Right lung (tissue), 5 donors: ENCODE results near the gene PLA2G4B. TPM values are rescaled to one million over a fixed set of nuclear protein-coding genes. Genes with fewer than 3 reads are reported as not detected.
"Not testable (repeated sequence)": the region's sequence is repeated elsewhere in the genome, so short reads cannot be mapped to it uniquely, and the experiment has no call there.

ENCODE experiments used
- DNase-seq, 2 donors: peaks; one replicate each; pipeline ENCODE4 v3.0.0-alpha.2; 2013
- polyA plus RNA-seq, 5 donors: library from polyadenylated mRNA; unstranded; fragments of 120-200 nt; gene quantifications; one replicate each; pipeline versions ENCODE4 v1.2.1 to v1.2.3, GENCODE V29; 2013; ENCODE audit warnings: inconsistent platforms in 1 of 5, low replicate concordance in 1 of 5; ENCODE audit not compliant: insufficient read length in 5 of 5, insufficient read depth in 1 of 5

Gene PLA2G4B
- polyA plus RNA-seq, 5 donors, result 9.7 to 19.2 (median 12.7) TPM

DNA sequence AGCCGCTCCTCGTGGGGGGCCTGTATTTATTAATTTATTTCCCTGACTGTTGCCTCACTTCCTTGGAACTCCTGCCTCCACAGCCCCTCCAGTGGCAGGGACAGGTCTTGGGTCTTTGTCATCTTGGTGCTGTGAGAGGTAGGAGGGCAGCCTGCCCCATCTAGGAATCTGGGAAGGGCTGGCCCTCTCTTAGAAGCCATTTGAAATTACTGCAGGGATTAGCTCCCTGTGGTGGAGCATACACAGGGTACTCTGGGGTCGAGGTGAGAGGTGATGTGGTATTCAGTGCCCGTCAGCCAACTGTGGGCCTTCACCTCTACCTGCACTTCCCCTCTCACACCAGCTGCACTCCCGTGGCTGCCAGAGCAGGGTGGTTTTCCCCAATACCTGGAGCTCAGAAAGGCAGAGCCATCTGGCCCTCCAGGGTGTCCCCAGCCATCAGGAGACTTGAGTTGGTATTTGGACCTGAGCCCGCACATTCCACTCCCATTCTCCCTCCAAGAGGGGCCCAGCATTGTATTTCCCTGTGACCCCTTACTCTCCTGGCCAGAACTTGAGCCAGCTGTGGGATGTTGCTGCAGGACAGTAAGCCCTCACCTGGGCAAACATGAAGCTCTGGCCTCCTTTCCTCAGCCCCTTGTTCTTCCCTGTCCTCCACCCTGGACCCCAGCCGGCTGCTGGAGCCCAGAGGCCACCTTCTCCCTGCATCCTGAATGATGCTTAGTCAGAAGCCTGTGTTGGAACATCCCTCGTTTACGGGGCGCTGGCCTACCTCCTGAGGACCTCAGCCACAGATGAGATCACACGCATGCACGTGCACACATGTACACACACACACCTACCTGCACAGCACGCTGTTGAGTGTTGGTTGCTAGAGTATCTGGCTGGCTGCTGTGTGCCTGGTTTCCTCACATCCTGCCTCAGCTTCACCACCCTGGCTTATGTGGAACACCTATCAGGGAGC, 12.8 kb upstream of the PLA2G4B start:
- no peak for DNase-seq

DNA sequence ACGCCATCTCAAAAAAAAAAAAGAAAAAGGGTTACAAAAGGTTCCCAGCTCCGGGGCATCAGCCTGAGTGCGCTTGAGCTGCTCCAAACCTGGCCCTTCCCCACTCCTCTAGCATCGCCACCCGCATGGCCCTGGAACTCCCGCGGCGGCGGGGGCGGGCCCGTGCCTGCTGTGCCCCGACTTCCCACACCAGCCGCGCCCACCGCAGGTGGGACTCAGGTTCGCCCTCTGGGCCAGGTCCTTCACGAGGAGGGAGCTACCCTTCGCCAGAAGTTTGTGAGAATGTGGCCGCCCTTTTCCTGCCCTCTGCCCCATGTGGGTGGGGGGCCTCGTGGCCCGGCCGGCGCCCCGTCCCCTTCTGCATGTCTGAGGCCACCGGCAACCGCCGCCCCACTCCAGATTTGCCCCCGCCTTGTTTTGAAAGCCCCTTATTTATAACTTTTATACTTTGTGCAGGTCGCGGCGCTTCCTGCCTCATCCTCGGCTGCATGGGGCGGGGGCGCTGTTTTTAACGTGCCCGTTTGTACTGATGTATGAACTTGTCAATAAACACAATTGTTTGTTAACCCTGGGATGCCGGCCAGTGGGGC, 11.3 kb upstream of the PLA2G4B start:
- DNase-seq, result no peak

DNA sequence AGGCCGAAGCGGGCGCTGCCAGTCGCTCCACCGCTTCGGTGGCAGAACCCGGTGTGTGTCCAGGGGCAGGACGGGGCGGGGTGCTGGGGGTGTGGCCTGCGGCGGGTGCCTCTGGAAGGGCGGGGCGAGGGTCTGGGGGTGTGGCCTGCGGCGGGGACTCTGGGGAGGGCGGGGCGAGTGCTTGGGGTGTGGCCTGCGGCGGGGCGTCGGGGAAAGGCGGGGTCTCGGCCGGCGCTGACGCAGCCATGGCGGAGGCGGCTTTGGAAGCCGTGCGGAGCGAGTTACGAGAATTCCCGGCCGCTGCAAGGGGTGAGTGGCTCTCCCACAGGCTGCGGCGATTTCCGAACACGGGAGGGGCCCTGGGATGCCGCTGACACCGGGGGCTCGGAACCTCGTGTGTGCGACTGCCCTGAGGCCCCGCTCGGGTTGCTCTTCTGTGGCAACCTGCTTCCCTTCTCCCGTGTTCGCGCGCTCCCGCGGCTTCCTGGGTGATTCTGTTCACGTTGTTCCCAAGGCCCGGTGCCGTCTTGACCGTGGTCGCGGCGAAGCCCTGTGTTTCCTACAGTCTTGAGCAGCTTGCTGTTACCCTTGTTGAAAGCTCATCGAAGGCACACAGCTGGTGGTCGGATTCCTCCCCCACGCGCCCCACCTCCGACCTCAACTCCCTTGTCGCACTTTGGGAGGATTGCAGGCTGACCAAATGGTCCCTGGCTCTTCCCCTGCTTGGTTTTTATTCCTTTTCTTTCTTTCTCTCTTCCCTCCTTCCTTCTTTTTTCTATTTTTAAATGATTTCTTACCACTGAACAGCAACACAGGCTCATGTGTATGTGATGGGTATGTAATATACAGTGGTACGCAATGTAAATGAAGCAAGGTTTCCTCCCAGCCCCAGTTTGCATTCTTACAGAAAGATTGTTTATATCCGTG, 10.5 kb upstream of the PLA2G4B start, which contains the start of gene JMJD7:
Gene JMJD7, plus strand, starts transcription at position 213 of the 927 bp plus-strand sequence. Its CDS starts 33 bp downstream, at position 246.
- DNase-seq, result peak; percentile 88 to 89

DNA sequence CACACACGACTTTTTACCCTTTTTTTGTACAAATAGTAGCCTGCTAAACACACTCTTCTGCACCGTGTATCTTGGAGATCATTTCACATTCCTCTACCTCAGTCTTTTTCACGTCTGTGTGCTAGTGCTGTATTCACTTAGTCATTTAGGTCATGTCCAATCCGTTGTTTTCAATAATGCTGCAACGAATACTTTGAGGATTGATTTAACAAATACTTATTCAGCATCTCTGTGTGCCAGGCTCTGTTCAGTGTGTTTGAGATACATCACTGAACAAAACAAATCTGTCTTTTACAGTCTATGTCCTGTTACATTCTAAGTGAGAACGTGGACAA, 9.9 kb upstream of the PLA2G4B start:
- no peak for DNase-seq

DNA sequence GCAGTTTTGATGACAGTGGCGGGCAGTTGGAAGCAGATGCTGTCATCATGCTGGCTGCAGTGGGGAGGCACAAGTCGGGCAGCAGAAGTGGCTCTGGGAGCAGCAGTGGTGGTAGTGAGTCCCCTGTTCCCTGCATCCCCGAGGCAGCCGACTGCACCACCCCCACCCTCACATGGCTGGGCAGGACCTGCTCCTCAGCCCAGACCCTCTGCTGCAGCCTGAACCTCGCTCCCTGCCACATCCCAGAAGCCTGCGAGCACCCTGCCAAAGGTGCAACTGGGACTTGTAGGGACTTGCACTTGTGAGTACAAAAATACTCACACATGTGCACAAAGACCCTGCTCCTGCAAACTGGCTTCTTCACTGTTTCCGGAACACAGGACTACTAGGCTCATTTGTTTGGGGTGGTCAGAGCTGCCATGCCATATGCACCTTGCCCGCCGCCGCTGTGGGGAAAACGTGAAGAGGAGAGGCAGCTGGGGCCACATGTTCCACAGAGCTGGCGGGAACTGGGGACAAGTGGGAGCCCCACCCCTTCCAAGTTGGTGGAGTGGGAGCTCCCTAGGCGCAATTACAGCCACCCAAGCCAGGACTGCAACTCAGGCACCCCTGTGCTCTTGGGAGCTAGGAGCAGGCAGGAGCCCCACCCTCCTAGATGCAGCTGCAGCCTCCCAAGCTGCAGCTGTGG, 8.5 kb upstream of the PLA2G4B start:
- DNase-seq, result no peak

DNA sequence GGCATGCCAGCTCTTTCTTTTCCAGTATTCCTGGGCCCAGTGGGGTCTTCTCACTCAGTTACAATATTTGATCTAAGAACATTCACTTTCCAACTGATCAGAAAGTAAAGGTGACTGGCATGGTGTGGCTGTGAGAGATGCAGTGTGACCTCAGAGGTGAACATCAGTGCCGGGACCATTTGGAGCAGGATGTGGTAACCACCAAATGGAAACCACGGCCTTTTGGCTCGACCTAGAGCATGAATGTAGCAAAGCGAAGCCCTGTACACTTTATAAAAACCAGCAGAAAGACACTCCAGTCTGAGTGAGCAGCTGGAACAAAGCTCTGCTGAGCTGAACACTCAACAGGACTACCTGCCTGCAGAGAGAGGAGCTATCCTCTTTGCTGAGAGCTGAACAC, 7.4 kb upstream of the PLA2G4B start:
- not testable (repeated sequence) for DNase-seq

DNA sequence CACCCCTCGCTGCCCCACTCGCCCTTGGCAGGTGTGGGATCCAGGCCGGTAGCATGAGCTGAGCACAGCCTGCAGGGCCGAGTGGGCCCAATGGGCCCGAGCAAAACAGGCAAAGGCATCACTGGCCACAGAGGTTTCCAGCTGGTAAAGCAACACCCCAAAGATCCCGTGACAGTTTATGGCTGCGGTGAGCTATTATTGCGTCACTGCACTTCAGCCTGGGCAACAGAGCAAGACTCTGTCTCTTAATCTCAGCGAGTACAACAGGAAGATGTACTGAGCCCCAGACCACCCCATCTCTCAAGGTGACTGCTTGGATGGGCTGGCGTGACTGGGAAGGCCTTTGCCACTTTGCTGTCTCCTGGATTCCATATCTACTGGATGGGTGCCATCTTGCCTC, 6.4 kb upstream of the PLA2G4B start:
- no peak for DNase-seq

DNA sequence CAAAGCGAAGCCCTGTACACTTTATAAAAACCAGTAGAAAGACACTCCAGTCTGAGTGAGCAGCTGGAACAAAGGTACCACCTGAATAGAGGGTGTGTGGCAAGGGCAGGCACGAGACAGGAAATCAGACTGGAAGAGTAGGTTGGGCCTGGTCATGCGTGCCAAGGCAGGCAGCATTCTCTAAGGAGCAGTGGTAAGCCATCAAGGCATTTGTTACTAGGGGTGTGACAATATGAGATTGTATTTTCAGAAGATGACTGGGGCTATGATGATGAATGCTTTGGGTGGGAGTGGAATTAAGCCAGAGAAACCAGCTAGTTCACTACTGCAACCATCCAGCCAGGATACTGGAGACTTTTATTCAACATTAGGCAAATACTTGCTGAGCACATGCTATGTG, 5.8 kb upstream of the PLA2G4B start:
- no peak for DNase-seq

DNA sequence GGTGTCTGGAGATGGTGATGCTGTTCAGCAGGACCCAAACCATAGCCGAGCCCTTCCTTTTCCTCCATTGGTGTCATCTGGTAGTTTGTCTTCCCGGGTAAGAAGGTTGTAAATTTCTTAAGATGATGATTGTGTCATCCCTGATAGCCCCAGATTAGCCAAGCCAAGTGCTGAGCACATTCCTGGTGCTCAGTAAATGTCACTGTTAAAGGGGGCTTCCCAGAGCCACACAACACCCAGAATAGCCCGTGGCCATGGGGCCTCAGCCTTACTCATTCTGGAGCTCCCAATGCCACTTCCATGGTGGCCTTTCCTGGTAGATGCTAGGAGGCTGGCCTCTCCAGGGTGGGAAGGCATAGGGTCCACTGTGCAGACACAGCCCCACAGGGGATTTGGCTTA, 4.6 kb upstream of the PLA2G4B start:
- no peak for DNase-seq

DNA sequence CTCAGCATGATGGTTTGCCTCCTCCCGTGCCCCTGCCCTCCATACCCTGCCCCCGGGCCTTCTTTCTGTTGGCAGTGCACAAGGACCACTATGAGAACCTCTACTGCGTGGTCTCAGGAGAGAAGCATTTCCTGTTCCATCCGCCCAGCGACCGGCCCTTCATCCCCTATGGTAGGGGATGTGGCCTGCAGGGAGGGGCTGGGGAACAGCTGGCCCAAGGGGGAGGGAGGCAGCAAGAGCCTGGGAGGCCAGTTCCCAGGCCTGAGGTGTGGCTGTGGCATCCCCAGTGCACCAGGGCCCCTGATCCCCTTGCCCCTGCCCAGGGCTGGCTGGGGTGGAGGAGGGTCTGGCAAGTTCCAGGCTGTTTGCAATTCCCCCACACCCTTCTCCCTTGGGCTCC, 2.6 kb upstream of the PLA2G4B start:
- DNase-seq, result no peak

DNA sequence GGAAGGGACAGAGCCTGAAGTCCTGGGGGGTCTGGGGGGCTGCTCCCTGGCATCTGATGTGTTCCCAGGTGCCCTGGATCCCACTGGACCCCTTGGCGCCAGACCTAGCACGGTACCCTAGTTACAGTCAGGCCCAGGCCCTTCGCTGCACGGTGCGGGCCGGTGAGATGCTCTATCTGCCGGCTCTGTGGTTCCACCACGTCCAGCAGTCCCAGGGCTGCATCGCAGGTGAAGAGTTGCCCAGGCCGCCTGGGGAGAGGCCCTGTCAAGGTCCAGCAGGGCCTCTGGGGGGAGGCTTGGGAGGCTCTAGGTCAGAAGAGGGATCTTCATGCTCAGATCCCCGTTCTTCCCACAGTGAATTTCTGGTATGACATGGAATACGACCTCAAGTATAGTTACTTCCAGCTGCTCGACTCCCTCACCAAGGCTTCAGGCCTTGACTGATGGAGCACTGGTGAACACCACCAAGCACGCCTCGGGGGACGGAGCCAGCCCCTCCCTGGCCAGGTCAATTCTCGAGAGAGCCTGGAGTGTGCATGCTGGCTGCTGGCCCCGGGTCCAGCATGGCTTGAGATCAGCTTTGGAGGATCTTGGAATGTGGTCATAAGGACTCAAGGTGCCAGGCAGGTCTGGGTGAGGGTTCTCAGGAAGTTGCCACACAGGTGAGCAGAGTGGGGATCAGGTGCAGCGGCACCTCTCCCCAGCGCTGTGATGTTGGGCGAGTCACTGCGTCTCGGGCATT, 1.8 kb upstream of the PLA2G4B start:
- DNase-seq, result no peak

DNA sequence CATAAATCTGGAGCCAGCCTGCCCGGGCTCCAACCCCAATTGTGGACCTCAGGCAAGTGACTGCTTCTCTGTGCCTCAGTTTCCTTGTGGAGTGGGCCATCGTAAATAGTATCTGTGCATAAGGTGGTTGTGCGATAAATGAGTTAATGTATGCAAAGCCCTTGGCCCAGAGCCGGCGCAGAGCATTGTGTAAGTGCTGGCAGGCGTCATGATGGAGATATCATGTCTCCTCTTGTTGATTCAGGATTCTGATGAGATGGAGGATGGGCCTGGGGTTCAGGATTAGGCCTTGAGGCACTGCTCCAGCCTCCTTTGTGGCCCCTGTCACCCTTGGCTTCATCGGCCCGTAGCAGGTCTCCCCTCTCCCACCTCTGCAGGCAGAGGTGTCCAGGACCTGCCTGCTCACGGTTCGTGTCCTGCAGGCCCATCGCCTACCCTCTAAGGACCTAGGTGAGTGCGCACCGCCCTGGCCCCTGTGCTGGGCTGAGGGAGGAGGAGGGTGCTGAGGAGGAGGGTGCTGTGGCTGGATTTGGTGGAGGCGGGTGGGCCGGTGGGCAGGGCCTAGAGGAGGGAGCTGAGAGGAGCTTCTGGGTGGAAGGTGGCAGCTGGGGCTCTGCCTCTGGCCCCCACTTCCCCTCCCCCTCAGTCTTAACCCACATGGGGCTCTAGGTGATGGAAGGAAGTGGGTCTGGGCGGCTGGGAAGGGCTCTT, 1.3 kb downstream of the PLA2G4B start:
- DNase-seq, result no peak

DNA sequence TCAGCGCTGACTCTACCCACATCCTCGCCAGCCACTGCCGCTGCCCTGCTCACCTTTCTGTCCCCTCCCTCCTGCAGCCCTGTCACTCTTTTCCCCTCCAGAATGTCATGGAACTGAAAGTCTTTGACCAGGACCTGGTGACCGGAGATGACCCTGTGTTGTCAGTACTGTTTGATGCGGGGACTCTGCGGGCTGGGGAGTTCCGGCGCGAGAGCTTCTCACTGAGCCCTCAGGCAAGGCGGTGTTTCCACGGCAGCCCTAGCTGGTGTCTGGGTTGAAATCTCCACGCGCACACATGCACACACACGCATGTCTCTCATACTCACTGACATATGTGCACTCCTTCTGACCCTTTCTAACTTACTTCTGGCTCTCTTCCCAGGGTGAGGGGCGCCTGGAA, 2.0 kb downstream of the PLA2G4B start:
- no peak for DNase-seq

DNA sequence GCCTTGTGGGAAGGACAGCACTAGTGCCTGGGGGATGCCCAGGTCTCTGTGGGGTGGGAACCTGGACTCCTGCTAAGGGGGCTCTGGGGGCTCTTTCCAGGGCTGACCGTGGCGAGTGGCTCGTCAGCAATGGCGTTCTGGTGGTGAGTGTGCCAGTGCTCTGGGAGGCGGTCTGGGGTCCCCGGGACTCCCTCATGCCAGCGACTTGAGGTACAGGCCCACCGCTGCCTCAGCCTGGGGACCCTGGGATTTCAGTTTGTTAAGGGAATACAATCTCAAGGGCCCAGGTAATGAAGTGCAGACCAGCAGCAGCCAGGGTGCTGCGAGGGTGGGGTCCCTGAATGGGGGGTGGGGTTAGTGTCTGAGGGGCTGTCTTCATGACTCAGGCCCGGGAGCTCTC, 2.5 kb downstream of the PLA2G4B start:
- DNase-seq, result no peak

DNA sequence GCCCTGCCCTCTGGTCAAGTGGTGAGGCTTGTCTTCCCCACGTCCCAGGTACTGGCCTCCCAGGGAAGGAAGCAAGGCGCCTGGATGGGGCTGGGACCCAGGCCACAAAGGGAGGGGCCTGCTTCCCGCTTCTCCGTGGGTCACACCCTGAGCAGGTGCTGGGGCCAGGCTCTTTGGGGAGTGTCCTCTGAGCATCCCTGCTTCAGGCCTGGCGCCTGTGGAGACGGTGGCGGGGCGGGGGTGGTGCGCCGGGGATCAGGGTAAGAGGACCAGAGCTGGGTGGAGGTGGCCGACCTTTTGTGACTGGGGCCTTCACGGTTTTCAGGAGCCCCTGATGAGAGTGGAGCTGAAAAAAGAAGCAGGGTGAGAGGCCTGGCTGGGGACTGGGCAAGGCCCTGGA, 3.6 kb downstream of the PLA2G4B start:
- no peak for DNase-seq

DNA sequence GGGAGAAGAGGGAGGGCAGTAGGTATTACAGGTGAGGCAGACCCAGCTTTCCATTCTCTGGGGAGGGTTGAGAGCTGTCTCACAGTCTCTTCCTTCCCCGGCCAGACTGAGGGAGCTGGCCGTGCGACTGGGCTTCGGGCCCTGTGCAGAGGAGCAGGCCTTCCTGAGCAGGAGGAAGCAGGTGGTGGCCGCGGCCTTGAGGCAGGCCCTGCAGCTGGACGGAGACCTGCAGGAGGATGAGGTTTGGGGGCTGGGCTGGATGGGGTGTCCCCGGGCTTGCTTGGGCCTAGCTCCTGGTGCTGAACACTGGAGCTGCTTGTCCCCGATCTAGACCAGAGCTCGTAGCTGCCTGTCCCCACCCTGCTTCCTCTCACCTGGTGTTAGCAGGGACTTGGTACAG, 4.9 kb downstream of the PLA2G4B start:
- no peak for DNase-seq

DNA sequence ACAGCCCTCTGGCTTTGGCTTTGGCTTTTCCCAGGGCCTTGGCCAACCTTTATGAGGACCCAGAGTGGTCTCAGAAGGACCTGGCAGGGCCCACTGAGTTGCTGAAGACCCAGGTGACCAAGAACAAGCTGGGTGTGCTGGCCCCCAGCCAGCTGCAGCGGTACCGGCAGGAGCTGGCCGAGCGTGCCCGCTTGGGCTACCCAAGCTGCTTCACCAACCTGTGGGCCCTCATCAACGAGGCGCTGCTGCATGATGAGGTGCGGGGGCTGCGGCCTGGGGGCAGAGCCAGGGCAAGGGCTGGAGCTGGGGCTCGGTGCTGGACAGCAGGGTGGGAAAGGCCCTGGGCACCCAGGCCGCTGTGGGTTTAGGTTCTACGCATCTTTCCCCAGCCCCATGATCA, 6.2 kb downstream of the PLA2G4B start:
- no peak for DNase-seq

DNA sequence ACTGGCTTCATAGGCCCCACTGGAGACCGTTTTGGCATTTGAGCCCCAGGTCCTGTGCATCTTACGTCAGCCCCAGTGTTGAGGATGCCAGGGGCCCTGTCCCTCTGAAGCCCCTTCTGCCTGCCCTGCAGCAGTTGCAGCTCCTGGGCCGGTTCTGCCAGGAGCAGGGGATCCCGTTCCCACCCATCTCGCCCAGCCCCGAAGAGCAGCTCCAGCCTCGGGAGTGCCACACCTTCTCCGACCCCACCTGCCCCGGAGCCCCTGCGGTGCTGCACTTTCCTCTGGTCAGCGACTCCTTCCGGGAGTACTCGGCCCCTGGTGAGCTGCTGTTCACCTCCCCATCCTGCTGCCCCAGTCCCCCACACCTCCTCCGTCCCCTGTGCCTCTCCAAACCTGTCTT, 8.6 kb downstream of the PLA2G4B start:
- DNase-seq, result no peak

DNA sequence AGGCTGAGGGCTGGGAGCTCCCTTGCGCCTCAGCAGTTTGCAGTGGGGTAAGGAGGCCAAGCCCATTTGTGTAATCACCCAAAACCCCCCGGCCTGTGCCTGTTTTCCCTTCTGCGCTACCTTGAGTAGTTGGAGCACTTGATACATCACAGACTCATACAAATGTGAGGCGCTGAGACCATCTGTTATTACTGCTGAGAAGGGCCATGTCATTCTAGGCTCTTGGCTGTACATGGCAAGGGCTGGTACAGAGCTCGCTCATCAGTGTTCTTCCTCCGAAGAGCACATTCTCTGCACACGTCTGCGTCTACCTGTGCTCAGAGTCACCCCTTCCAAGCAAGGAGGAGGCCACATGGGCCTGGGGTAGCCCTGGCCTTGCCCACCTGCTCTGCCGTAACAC, 9.3 kb downstream of the PLA2G4B start:
- DNase-seq, result no peak

DNA sequence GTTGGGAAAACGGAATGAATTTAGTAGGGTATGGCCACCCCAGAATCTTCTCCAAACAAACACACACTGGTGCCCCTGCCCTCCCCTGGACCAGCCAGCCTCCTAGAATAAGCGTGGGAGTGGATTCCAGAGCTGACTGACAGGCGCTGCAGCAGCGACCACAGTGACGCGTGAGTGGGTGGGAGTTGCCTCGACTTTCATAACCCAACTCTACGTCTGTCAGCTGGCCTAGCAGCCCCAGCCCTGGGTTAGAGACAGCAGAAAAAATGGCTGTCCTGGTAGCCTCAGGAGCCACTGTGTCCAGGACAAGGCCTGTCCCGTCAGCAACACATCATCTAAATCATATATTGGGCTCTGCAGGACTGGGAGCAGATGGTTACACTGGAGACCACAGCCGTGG, 10.0 kb downstream of the PLA2G4B start:
- no peak for DNase-seq
